Pancreas (tissue), 10 donors: ENCODE data around the gene AAR2. TPM values are rescaled to one million over a fixed set of nuclear protein-coding genes. Genes with fewer than 3 reads are reported as not detected.

Experiments
- ATAC-seq, 4 donors: fragments of 200-7000 bp; cut with Tn5 transposase; one replicate each; pipeline versions ENCODE4 v1.8.0 to v1.9.1; 2020; ENCODE audit warnings: mild to moderate bottlenecking in 4 of 4, moderate library complexity in 4 of 4
- DNase-seq, 6 donors: peaks; one replicate each; pipeline ENCODE4 v3.0.0-alpha.2; 2020
- FAIRE-seq: peaks from 2 replicates; lab custom pipeline; 2012; peaks lifted over from hg19 to GRCh38; lab: Jason Lieb, UNC
- H3K27ac ChIP-seq, 4 donors: fragments of 200-600 bp; sonication (generic); 1 replicate in 3 of 4; 2 replicates in 1 of 4; pipeline versions ENCODE4 v1.5.0 to v1.8.0; 2020
- H3K27me3 ChIP-seq, 4 donors: fragments of 200-600 bp; one replicate each; pipeline ENCODE4 v1.8.0; 2021
- H3K36me3 ChIP-seq, 3 donors: fragments of 200-600 bp; sonication (generic) in 1 of 3; one replicate each; pipeline versions ENCODE4 v1.5.0 to v1.8.0; 2020 to 2021
- H3K4me1 ChIP-seq, 3 donors: fragments of 200-600 bp; one replicate each; pipeline ENCODE4 v1.8.0; 2021
- H3K4me3 ChIP-seq, 4 donors: fragments of 200-600 bp; sonication (generic) in 2 of 4; one replicate each; pipeline versions ENCODE4 v1.5.0 to v1.8.0; 2020 to 2021
- H3K9me3 ChIP-seq, 4 donors: fragments of 200-600 bp; one replicate each; pipeline ENCODE4 v1.8.0; 2021
- CTCF ChIP-seq, 4 donors: fragments of 200-600 bp; sonication (generic) in 3 of 4; IDR thresholded peaks; one replicate each; pipeline versions ENCODE4 v1.5.0 to v1.8.0; 2021; ENCODE audit warnings: antibody characterized with exemption in 4 of 4
- WGBS, 2 donors: extraction: QIAGEN DNeasy Blood & Tissue Kit; methylation state at CpG; one replicate each; pipeline ENCODE4 v1.1.7; 2013; 5-methylcytosine and 5-hydroxymethylcytosine counted together
- intact Hi-C, 3 donors: fragments of 100-400 bp; cut with DNase I; formaldehyde crosslinking; loops; one replicate each; pipeline versions ENCODE4 v1.11.1 to v1.14.2; 2022
- polyA plus RNA-seq, 2 donors: library from polyadenylated mRNA; stranded (reverse); fragments of 200-250 nt; gene quantifications; one replicate each; pipeline ENCODE4 v1.2.3, GENCODE V29; 2013
- total RNA-seq, 6 donors: library from RNA; stranded (reverse); fragmentation: NEBNext Ultra II Directional in 4 of 6; extraction: Animal tissue kit (Norgen Biotek cat#: 25700) in 4 of 6; gene quantifications; one replicate each; pipeline versions ENCODE4 v1.2.1 to v1.2.4, GENCODE V29; 2021 to 2023
- donor health status: healthy with polysubstance abuse.
- donor health status: DM: no; HTN: no; CAD: no; lungs with moderate emphysema.
- donor health status: DM: no; HTN: no; CAD: no.
- donor health status: control.
- donor health status: control.
- donor health status: Bipolar disorder and iron deficiency.
- donor health status: DM: yes; HTN: yes; CAD: no.
- donor health status: DM: no; HTN: no; CAD: no.
- donor health status: DM: no; HTN: no; CAD: no.
- donor health status: DM: yes; HTN: yes; CAD: no.

The AAR2 gene
- total and polyA plus RNA-seq, 8 donors, result 7.0 to 18.0 (median 9.5) TPM

GRCh38 chr20:36301359-36302119, 65.3 kb downstream of the AAR2 start:
- no peak for TF ChIP-seq CTCF (IDR thresholded peaks at IDR 0.05)
- 48 to 59% methylated on average over 7 of the region's 7 CpGs for WGBS, 2 donors
- intact Hi-C loops, result no loop called here
- Histone ChIP-seq H3K27ac (no peak overlapping the region), H3K9me3 (no peaks in the 10 kb centered on the region), H3K4me1 (peaks cover 0 to under 1% (median under 1%) of the 10 kb centered on the region in 3 donors), H3K27me3 (peaks cover 0 to under 1% (median 0%) of the 10 kb centered on the region in 4 donors), H3K4me3 (no peak overlapping the region), H3K36me3 (no peaks in the 10 kb centered on the region)
- FAIRE-seq (no peak), ATAC-seq (no peak), DNase-seq (no peak)

GRCh38 chr20:36303020-36303595, 66.8 kb downstream of the AAR2 start:
- H3K4me3 ChIP-seq, result no peak overlapping the region
- no peaks in the 10 kb centered on the region for H3K36me3 ChIP-seq
- no peak for TF ChIP-seq CTCF (IDR thresholded peaks at IDR 0.05)
- intact Hi-C loops, result no loop called here
- peaks cover 0 to 3% (median 0%) of the 10 kb centered on the region in 4 donors for H3K27me3 ChIP-seq
- WGBS, 2 donors, result 39 to 55% methylated on average over 14 of the region's 14 CpGs
- peaks cover 0 to 5% (median 3%) of the 10 kb centered on the region in 3 donors for H3K4me1 ChIP-seq
- FAIRE-seq, result no peak
- no peak overlapping the region for H3K27ac ChIP-seq
- DNase-seq, result no peak
- H3K9me3 ChIP-seq, result no peaks in the 10 kb centered on the region
- no peak for ATAC-seq

GRCh38 chr20:36303831-36304230, 67.6 kb downstream of the AAR2 start:
- Histone ChIP-seq H3K36me3 (no peaks in the 10 kb centered on the region), H3K27me3 (peaks cover 0 to 3% (median 0%) of the 10 kb centered on the region in 4 donors), H3K4me3 (no peak overlapping the region), H3K27ac (no peak overlapping the region), H3K4me1 (peaks cover 0 to 5% (median 3%) of the 10 kb centered on the region in 3 donors), H3K9me3 (no peaks in the 10 kb centered on the region)
- DNase-seq (no peak), ATAC-seq (no peak), FAIRE-seq (no peak)
- 43% methylated on average over 1 of the region's 1 CpG for WGBS, 2 donors
- intact Hi-C loops, result no loop called here
- no peak for TF ChIP-seq CTCF (IDR thresholded peaks at IDR 0.05)

- H3K27ac ChIP-seq, result no peak overlapping the region
- intact Hi-C loops, result no loop called here
- no peak for ATAC-seq
- WGBS, 2 donors, result 44 to 50% methylated on average over 10 of the region's 10 CpGs
- H3K27me3 ChIP-seq, result peaks cover 0 to 3% (median 0%) of the 10 kb centered on the region in 4 donors
- no peaks in the 10 kb centered on the region for H3K9me3 ChIP-seq
- no peaks in the 10 kb centered on the region for H3K36me3 ChIP-seq
- peaks cover 0 to 5% (median 3%) of the 10 kb centered on the region in 3 donors for H3K4me1 ChIP-seq
- DNase-seq, result no peak
- no peak overlapping the region for H3K4me3 ChIP-seq
- no peak for TF ChIP-seq CTCF (IDR thresholded peaks at IDR 0.05)
- no peak for FAIRE-seq
Observed at GRCh38 chr20:36304786-36305495, 68.7 kb downstream of the AAR2 start.
